ENCODE measurements around the gene SBNO2. TPM values are rescaled to one million over a fixed set of nuclear protein-coding genes. Genes with fewer than 3 reads are reported as not detected.

Gene SBNO2
- total and polyA plus RNA-seq, 7 experiments from 2014 or later, result 1.7 to 137 (median 93.5) TPM

- no peak overlapping the region for H3K27ac ChIP-seq (ENCODE audit: low read depth, low read length)
- ChIA-PET POLR2A (interaction anchor here (1.3 to 38.6 kb wide), 3 partner anchors 25 to 171 kb away, joined by 4 to 2022 read pairs (median 6); partner anchors contain the start of genes ARHGAP45 and CIRBP), CTCF (interaction anchor here (0.7 to 0.9 kb wide), 2 partner anchors 21 to 147 kb away, joined by 4 to 5 read pairs; no protein-coding TSS in a partner anchor)
- H3K4me1 Mint-ChIP-seq, result peaks cover 20 to 73% (median 58%) of the 10 kb centered on the region in 7 donors
- H3K27me3 ChIP-seq (ENCODE audit: control insufficient read depth in 2 of 2, insufficient read depth in 2 of 2, low read length in 2 of 2), result no peaks in the 10 kb centered on the region
- ATAC-seq (no peak), DNase-seq (no peak)
- peaks cover 0 to 6% (median 0%) of the 10 kb centered on the region in 11 donors for H3K9me3 Mint-ChIP-seq
- no peak overlapping the region for H3K4me3 ChIP-seq (ENCODE audit: low read length)
- H3K36me3 Mint-ChIP-seq, result peaks cover 0 to 13% (median 0%) of the 10 kb centered on the region in 5 donors
- H3K36me3 ChIP-seq (ENCODE audit: control insufficient read depth in 2 of 3, insufficient read depth in 3 of 3, low read length in 3 of 3), result peaks cover 0 to 14% (median 0%) of the 10 kb centered on the region in 3 experiments
- H3K9me3 ChIP-seq (ENCODE audit: control insufficient read depth in 2 of 3, low read length in 3 of 3), result no peaks in the 10 kb centered on the region
- no peaks in the 10 kb centered on the region for H3K27me3 Mint-ChIP-seq
- intact Hi-C loops (cut with micrococcal nuclease), result no loop called here
- H3K4me3 Mint-ChIP-seq, result no peak overlapping the region
- peak overlapping the region in 5 of 9 donors; percentile 55 to 74 (median 68) for H3K27ac Mint-ChIP-seq
- peaks cover 21 to 35% of the 10 kb centered on the region in 2 donors for H3K4me1 ChIP-seq (ENCODE audit: control insufficient read depth in 2 of 2, insufficient read depth in 2 of 2, low read length in 2 of 2)
Observed at GRCh38 chr19:1097810-1098176, 76.3 kb downstream of the SBNO2 start.

- Mint-ChIP-seq H3K9me3 (peaks cover 0 to 6% (median 0%) of the 10 kb centered on the region in 11 donors), H3K36me3 (peaks cover 0 to 11% (median 0%) of the 10 kb centered on the region in 5 donors), H3K27ac (peak within 1 kb of the TSS; percentile 87 to 97 (median 93)), H3K4me3 (peak within 1 kb of the TSS; percentile 80 to 97 (median 92)), H3K4me1 (peaks cover 10 to 59% (median 44%) of the 10 kb centered on the region in 7 donors), H3K27me3 (no peaks in the 10 kb centered on the region)
- Histone ChIP-seq H3K9me3 (ENCODE audit: control insufficient read depth in 2 of 3, low read length in 3 of 3) (no peaks in the 10 kb centered on the region), H3K4me1 (ENCODE audit: control insufficient read depth in 2 of 2, insufficient read depth in 2 of 2, low read length in 2 of 2) (peaks cover 18 to 23% of the 10 kb centered on the region in 2 donors), H3K36me3 (ENCODE audit: control insufficient read depth in 2 of 3, insufficient read depth in 3 of 3, low read length in 3 of 3) (peaks cover 0 to 35% (median 0%) of the 10 kb centered on the region in 3 experiments), H3K4me3 (ENCODE audit: low read length) (peak within 1 kb of the TSS; percentile 68), H3K27ac (ENCODE audit: low read depth, low read length) (peak within 1 kb of the TSS; percentile 71), H3K27me3 (ENCODE audit: control insufficient read depth in 2 of 2, insufficient read depth in 2 of 2, low read length in 2 of 2) (no peaks in the 10 kb centered on the region)
- CTCF ChIA-PET, result interaction anchor here (2.6 kb wide), 1 partner anchor 30 kb away, joined by 10 read pairs; no protein-coding TSS in a partner anchor
- intact Hi-C loops (cut with micrococcal nuclease), result loop anchor here (1.0 to 2.0 kb wide), 9 partner anchors 8 to 414 kb away; partner anchors contain the start of genes GPX4 (in 2 of the 2), ABCA7 (in 1 of the 2), ATP5F1D (in 1 of the 2) and PTBP1 (in 1 of the 2)
- POLR2A ChIA-PET, result interaction anchor here (0.6 to 38.6 kb wide), 7 partner anchors 22 to 174 kb away, joined by 3 to 2022 read pairs (median 3); partner anchors contain the start of genes ARHGAP45, CIRBP, RNU6-2 and TMEM259
- DNase-seq, result peak; percentile 97 to 99 (median 99)
- peak; percentile 98 for ATAC-seq
Observed at GRCh38 chr19:1094978-1095701, 78.9 kb downstream of the SBNO2 start, which contains the start of gene POLR2E. TSS of gene POLR2E (minus strand) at chr19:1095375. CDS start at chr19:1095315, 60 bp downstream.

- Mint-ChIP-seq H3K4me3 (peak overlapping the region; percentile 80 to 97 (median 92)), H3K27me3 (no peaks in the 10 kb centered on the region), H3K9me3 (peaks cover 0 to 4% (median 0%) of the 10 kb centered on the region in 11 donors), H3K4me1 (peaks cover 7 to 54% (median 38%) of the 10 kb centered on the region in 7 donors), H3K36me3 (peaks cover 0 to 7% (median 0%) of the 10 kb centered on the region in 5 donors), H3K27ac (peak overlapping the region; percentile 32 to 97 (median 81))
- DNase-seq, result no peak
- H3K9me3 ChIP-seq (ENCODE audit: control insufficient read depth in 2 of 3, low read length in 3 of 3), result no peaks in the 10 kb centered on the region
- H3K27me3 ChIP-seq (ENCODE audit: control insufficient read depth in 2 of 2, insufficient read depth in 2 of 2, low read length in 2 of 2), result no peaks in the 10 kb centered on the region
- no peak for ATAC-seq
- CTCF ChIA-PET, result interaction anchor here (0.6 kb wide), 1 partner anchor 32 kb away, joined by 4 read pairs; no protein-coding TSS in a partner anchor
- H3K4me1 ChIP-seq (ENCODE audit: control insufficient read depth in 2 of 2, insufficient read depth in 2 of 2, low read length in 2 of 2), result peaks cover 21 to 23% of the 10 kb centered on the region in 2 donors
- intact Hi-C loops (cut with micrococcal nuclease), result loop anchor here in 1 of 2 donors (2.0 kb wide), 5 partner anchors 18 to 414 kb away; partner anchors contain the start of genes ABCA7 and PTBP1
- peak overlapping the region; percentile 71 for H3K27ac ChIP-seq (ENCODE audit: low read depth, low read length)
- POLR2A ChIA-PET, result interaction anchor here (0.6 to 38.6 kb wide), 8 partner anchors 8 to 72 kb away, joined by 3 to 2022 read pairs (median 3); partner anchors contain the start of genes ARHGAP45 and GPX4
- peak overlapping the region; percentile 68 for H3K4me3 ChIP-seq (ENCODE audit: low read length)
- peaks cover 0 to 37% (median 0%) of the 10 kb centered on the region in 3 experiments for H3K36me3 ChIP-seq (ENCODE audit: control insufficient read depth in 2 of 3, insufficient read depth in 3 of 3, low read length in 3 of 3)
Observed at GRCh38 chr19:1094655-1094977, 79.5 kb downstream of the SBNO2 start.

GRCh38 chr19:1093811-1094553, 80.1 kb downstream of the SBNO2 start:
- H3K4me1 Mint-ChIP-seq, result peaks cover 5 to 54% (median 37%) of the 10 kb centered on the region in 7 donors
- ATAC-seq (no peak), DNase-seq (no peak)
- no peaks in the 10 kb centered on the region for H3K27me3 Mint-ChIP-seq
- ChIA-PET POLR2A (interaction anchor here (0.6 to 38.6 kb wide), 8 partner anchors 9 to 71 kb away, joined by 3 to 2022 read pairs (median 3); partner anchors contain the start of genes ARHGAP45 and GPX4), CTCF (interaction anchor here (0.6 kb wide), 2 partner anchors 31 to 83 kb away, joined by 3 to 4 read pairs; no protein-coding TSS in a partner anchor)
- intact Hi-C loops (cut with micrococcal nuclease), result loop anchor here in 1 of 2 donors (2.0 kb wide), 5 partner anchors 17 to 413 kb away; partner anchors contain the start of genes ABCA7 and PTBP1
- peak overlapping the region; percentile 80 to 97 (median 92) for H3K4me3 Mint-ChIP-seq
- Histone ChIP-seq H3K4me1 (ENCODE audit: control insufficient read depth in 2 of 2, insufficient read depth in 2 of 2, low read length in 2 of 2) (peaks cover 23 to 24% of the 10 kb centered on the region in 2 donors), H3K9me3 (ENCODE audit: control insufficient read depth in 2 of 3, low read length in 3 of 3) (no peaks in the 10 kb centered on the region), H3K36me3 (ENCODE audit: control insufficient read depth in 2 of 3, insufficient read depth in 3 of 3, low read length in 3 of 3) (peaks cover 0 to 43% (median 0%) of the 10 kb centered on the region in 3 experiments), H3K27ac (ENCODE audit: low read depth, low read length) (peak overlapping the region; percentile 71), H3K4me3 (ENCODE audit: low read length) (peak overlapping the region; percentile 68), H3K27me3 (ENCODE audit: control insufficient read depth in 2 of 2, insufficient read depth in 2 of 2, low read length in 2 of 2) (no peaks in the 10 kb centered on the region)
- peak overlapping the region; percentile 32 to 97 (median 84) for H3K27ac Mint-ChIP-seq
- peaks cover 0 to 4% (median 0%) of the 10 kb centered on the region in 11 donors for H3K9me3 Mint-ChIP-seq
- peaks cover 0 to 7% (median 0%) of the 10 kb centered on the region in 5 donors for H3K36me3 Mint-ChIP-seq

GRCh38 chr19:1093330-1093729, 80.7 kb downstream of the SBNO2 start:
- Histone ChIP-seq H3K4me3 (ENCODE audit: low read length) (no peak overlapping the region), H3K27ac (ENCODE audit: low read depth, low read length) (no peak overlapping the region), H3K9me3 (ENCODE audit: control insufficient read depth in 2 of 3, low read length in 3 of 3) (no peaks in the 10 kb centered on the region), H3K27me3 (ENCODE audit: control insufficient read depth in 2 of 2, insufficient read depth in 2 of 2, low read length in 2 of 2) (no peaks in the 10 kb centered on the region), H3K4me1 (ENCODE audit: control insufficient read depth in 2 of 2, insufficient read depth in 2 of 2, low read length in 2 of 2) (peaks cover 28 to 30% of the 10 kb centered on the region in 2 donors), H3K36me3 (ENCODE audit: control insufficient read depth in 2 of 3, insufficient read depth in 3 of 3, low read length in 3 of 3) (peaks cover 0 to 49% (median 0%) of the 10 kb centered on the region in 3 experiments)
- H3K27me3 Mint-ChIP-seq, result no peaks in the 10 kb centered on the region
- POLR2A ChIA-PET, result interaction anchor here (0.9 to 38.6 kb wide), 4 partner anchors 9 to 65 kb away, joined by 3 to 2022 read pairs (median 8); partner anchors contain the start of genes ARHGAP45 and GPX4
- no peaks in the 10 kb centered on the region for H3K9me3 Mint-ChIP-seq
- peak overlapping the region in 6 of 9 donors; percentile 32 to 85 (median 66) for H3K27ac Mint-ChIP-seq
- peaks cover 4 to 52% (median 36%) of the 10 kb centered on the region in 7 donors for H3K4me1 Mint-ChIP-seq
- peaks cover 0 to 5% (median 0%) of the 10 kb centered on the region in 5 donors for H3K36me3 Mint-ChIP-seq
- CTCF ChIA-PET, result no interaction called here
- ATAC-seq, result no peak
- H3K4me3 Mint-ChIP-seq, result peak overlapping the region; percentile 80 to 97 (median 92)
- no peak for DNase-seq
- intact Hi-C loops (cut with micrococcal nuclease), result no loop called here

Measured in naive thymus-derived CD4-positive, alpha-beta T cell (primary cell).